AG04449 (cell line): Measurements from ENCODE around the gene MXD1.

Experiments used
- CTCF ChIA-PET: fragments of 350-600 bp; formaldehyde crosslinking; extraction: SDS; loops from one replicate; lab custom pipeline; 2021; ENCODE audit warnings: antibody characterized with exemption; lab: Yijun Ruan, JAX
- POLR2A ChIA-PET: fragments of 400-600, 350-600 bp; formaldehyde crosslinking; extraction: SDS; loops from one replicate; lab custom pipeline; 2020; ENCODE audit warnings: antibody characterized with exemption, inconsistent platforms; lab: Yijun Ruan, JAX
- DNase-seq: peaks from one replicate; pipeline ENCODE4 v3.0.0-alpha.2; 2010; ENCODE audit warnings: low read depth, low spot score
- H3K4me3 ChIP-seq: 2 replicates; pipeline ENCODE4 v1.5.1; 2011; ENCODE audit warnings: low read depth, mild to moderate bottlenecking, control low read depth, low read length
- CTCF ChIP-seq: IDR thresholded peaks from one replicate; pipeline ENCODE4 v1.5.1; 2011; ENCODE audit warnings: mild to moderate bottlenecking, moderate library complexity, low read length, control low read depth, inconsistent platforms; ENCODE audit not compliant: insufficient read depth; ENCODE audit errors: missing control alignments

The MXD1 gene

GRCh38 chr2:69969126-69969983 lies 54.4 kb downstream of the MXD1 start:
- CTCF ChIA-PET, result no interaction called here
- DNase-seq, result no peak
- POLR2A ChIA-PET, result no interaction called here
- H3K4me3 ChIP-seq, result no peak overlapping the region
- TF ChIP-seq CTCF, result no peak

- H3K4me3 ChIP-seq, result no peak overlapping the region
- POLR2A ChIA-PET, result no interaction called here
- CTCF ChIA-PET, result no interaction called here
- TF ChIP-seq CTCF, result no peak
- no peak for DNase-seq
These were observed 55.1 kb downstream of the MXD1 start for GRCh38 chr2:69969991-69970390.

- POLR2A ChIA-PET, result no interaction called here
- H3K4me3 ChIP-seq, result no peak overlapping the region
- no peak for DNase-seq
- TF ChIP-seq CTCF, result no peak
- CTCF ChIA-PET, result no interaction called here
These were observed 57.9 kb downstream of the MXD1 start for GRCh38 chr2:69972822-69973221.

GRCh38 chr2:69973335-69973735 lies 58.4 kb downstream of the MXD1 start:
- POLR2A ChIA-PET, result interaction anchor here (0.6 kb wide), 1 partner anchor 218 kb away, joined by 3 read pairs; the partner anchor contains the start of gene C2orf42
- TF ChIP-seq CTCF, result no peak
- DNase-seq, result peak; percentile 17
- CTCF ChIA-PET, result no interaction called here
- H3K4me3 ChIP-seq, result no peak overlapping the region

- H3K4me3 ChIP-seq, result no peak overlapping the region
- DNase-seq, result no peak
- TF ChIP-seq CTCF, result no peak
- CTCF ChIA-PET, result no interaction called here
- POLR2A ChIA-PET, result no interaction called here
These were observed 60.4 kb downstream of the MXD1 start for GRCh38 chr2:69975136-69975852.

GRCh38 chr2:69975853-69976462 lies 61.0 kb downstream of the MXD1 start:
- no peak for TF ChIP-seq CTCF
- POLR2A ChIA-PET, result no interaction called here
- CTCF ChIA-PET, result no interaction called here
- DNase-seq, result no peak
- H3K4me3 ChIP-seq, result no peak overlapping the region
